Immature natural killer cell (primary cell): Measurements from ENCODE around the gene ARMC12. TPM values are rescaled to one million over a fixed set of nuclear protein-coding genes. Genes with fewer than 3 reads are reported as not detected.
A peak's percentile ranks its signal among the peaks of the same experiment; 100 is the strongest.

Source experiments
- DNase-seq, 3 donors: peaks; one replicate each; pipeline ENCODE4 v3.0.0; 2022; ENCODE audit warnings: mixed read lengths in 1 of 3
- H3K27ac Mint-ChIP-seq, 6 donors: one replicate each; pipeline ENCODE4 v1.8.0; 2020; ENCODE audit warnings: mixed read lengths in 6 of 6, mild to moderate bottlenecking in 5 of 6, inconsistent platforms in 4 of 6, moderate library complexity in 3 of 6
- H3K27me3 Mint-ChIP-seq, 3 donors: one replicate each; pipeline ENCODE4 v1.8.0; 2020 to 2021; ENCODE audit warnings: low read depth in 3 of 3, mild to moderate bottlenecking in 3 of 3, mixed read lengths in 3 of 3, moderate library complexity in 3 of 3, inconsistent platforms in 1 of 3
- H3K36me3 Mint-ChIP-seq, 3 donors: one replicate each; pipeline ENCODE4 v1.8.0; 2020; ENCODE audit warnings: mixed read lengths in 3 of 3, inconsistent platforms in 2 of 3, mild to moderate bottlenecking in 2 of 3
- H3K4me1 Mint-ChIP-seq, 2 donors: one replicate each; pipeline ENCODE4 v1.8.0; 2020; ENCODE audit warnings: inconsistent platforms in 2 of 2, mild to moderate bottlenecking in 2 of 2, mixed read lengths in 2 of 2, moderate library complexity in 1 of 2
- H3K4me3 Mint-ChIP-seq, 5 donors: one replicate each; pipeline ENCODE4 v1.8.0; 2020; ENCODE audit warnings: mild to moderate bottlenecking in 5 of 5, mixed read lengths in 5 of 5, inconsistent platforms in 3 of 5, moderate library complexity in 3 of 5
- H3K9me3 Mint-ChIP-seq, 6 donors: one replicate each; pipeline ENCODE4 v1.8.0; 2020; ENCODE audit warnings: mild to moderate bottlenecking in 6 of 6, mixed read lengths in 6 of 6, inconsistent platforms in 4 of 6, moderate library complexity in 3 of 6
- polyA plus RNA-seq, 3 donors: library from polyadenylated mRNA; unstranded; fragments of 300-500 nt; fragmentation: Illumina TruSeq; gene quantifications; one replicate each; pipeline ENCODE4 v1.2.3, GENCODE V29; 2021

The ARMC12 gene
- polyA plus RNA-seq, 3 donors from 2014 or later, result 0.16 TPM; not detected in 2

DNA sequence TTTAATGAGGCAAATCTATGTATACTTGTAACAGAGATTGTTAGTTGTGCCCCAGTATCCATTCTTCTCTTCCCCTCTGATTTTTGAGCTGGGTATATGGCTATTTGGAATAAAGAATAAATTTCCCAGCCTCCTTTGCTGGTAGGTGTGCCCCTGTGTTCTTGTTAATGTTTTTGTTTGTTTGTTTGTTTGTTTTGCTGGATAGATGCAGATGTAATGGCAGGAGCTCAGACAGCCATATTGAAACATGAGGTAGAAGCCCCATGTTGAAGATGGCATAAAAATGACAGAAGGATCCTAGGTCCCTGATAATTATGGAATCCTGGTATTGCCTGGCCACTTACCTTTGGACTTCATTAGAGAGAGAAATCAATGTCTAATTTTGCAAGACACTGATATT is 28.2 kb upstream of the ARMC12 start:
- Mint-ChIP-seq H3K4me1 (peaks cover 20 to 28% of the 10 kb centered on the region in 2 donors), H3K9me3 (no peaks in the 10 kb centered on the region), H3K36me3 (no peaks in the 10 kb centered on the region), H3K4me3 (no peak overlapping the region), H3K27ac (peak overlapping the region in 1 of 6 donors; percentile 59), H3K27me3 (peaks cover 2 to 7% (median 2%) of the 10 kb centered on the region in 3 donors)
- no peak for DNase-seq

GRCh38 chr6:35710241-35710847 is 26.5 kb upstream of the ARMC12 start:
- peak; percentile 52 to 71 (median 61) for DNase-seq
- no peaks in the 10 kb centered on the region for H3K9me3 Mint-ChIP-seq
- H3K4me3 Mint-ChIP-seq, result peak overlapping the region in 3 of 5 donors; percentile 41 to 67 (median 53)
- no peaks in the 10 kb centered on the region for H3K36me3 Mint-ChIP-seq
- peaks cover 20 to 33% of the 10 kb centered on the region in 2 donors for H3K4me1 Mint-ChIP-seq
- H3K27ac Mint-ChIP-seq, result peak overlapping the region; percentile 8 to 63 (median 18)
- peaks cover 2 to 6% (median 2%) of the 10 kb centered on the region in 3 donors for H3K27me3 Mint-ChIP-seq

GRCh38 chr6:35711731-35712130 is 25.1 kb upstream of the ARMC12 start:
- Mint-ChIP-seq H3K27ac (no peak overlapping the region), H3K27me3 (peaks cover 2 to 6% (median 5%) of the 10 kb centered on the region in 3 donors), H3K9me3 (no peaks in the 10 kb centered on the region), H3K4me3 (no peak overlapping the region), H3K4me1 (peaks cover 20 to 33% of the 10 kb centered on the region in 2 donors), H3K36me3 (no peaks in the 10 kb centered on the region)
- no peak for DNase-seq

DNA sequence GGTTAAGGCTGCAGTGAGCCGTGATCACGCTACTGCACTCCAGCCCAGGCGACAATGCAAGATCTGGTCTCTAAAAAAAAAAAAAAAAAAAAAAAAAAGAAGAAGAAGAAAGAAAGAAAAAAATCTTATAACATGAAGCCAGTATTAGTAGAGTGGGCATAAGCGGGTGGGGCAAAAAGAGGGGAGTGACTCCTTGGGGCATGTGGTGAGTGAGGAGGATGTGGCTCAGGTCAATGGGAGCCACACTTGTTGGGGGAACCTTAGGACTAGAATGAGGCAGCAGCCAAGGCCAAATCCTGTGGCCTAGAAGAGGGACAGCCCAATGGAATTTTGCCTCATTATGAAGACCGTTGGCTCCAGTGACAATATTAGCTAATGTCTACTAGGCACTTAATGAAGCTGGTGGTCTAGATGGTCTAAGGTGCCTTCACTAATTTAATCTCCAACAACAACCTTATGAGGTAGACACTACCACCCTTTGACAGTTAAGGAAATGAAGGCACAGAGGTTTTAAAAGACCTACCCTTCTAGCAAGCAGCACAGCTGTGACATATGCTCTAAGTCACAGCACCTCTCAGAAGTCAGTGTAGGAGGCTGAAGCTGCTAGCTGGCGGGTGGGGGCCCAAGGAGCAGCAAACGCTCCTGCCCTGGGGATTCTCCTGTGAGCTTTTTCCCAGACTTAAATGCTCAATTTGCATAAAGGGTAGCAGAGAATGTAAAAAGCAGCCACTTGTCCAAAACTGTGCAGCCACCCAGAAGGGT is 23.6 kb upstream of the ARMC12 start:
- H3K4me1 Mint-ChIP-seq, result peaks cover 23 to 33% of the 10 kb centered on the region in 2 donors
- peaks cover 2 to 9% (median 5%) of the 10 kb centered on the region in 3 donors for H3K27me3 Mint-ChIP-seq
- H3K4me3 Mint-ChIP-seq, result no peak overlapping the region
- H3K27ac Mint-ChIP-seq, result peak overlapping the region in 2 of 6 donors; percentile 23 to 73
- H3K9me3 Mint-ChIP-seq, result no peaks in the 10 kb centered on the region
- no peak for DNase-seq
- no peaks in the 10 kb centered on the region for H3K36me3 Mint-ChIP-seq

- no peak overlapping the region for H3K4me3 Mint-ChIP-seq
- H3K9me3 Mint-ChIP-seq, result no peaks in the 10 kb centered on the region
- DNase-seq, result no peak
- peaks cover 13 to 17% of the 10 kb centered on the region in 2 donors for H3K4me1 Mint-ChIP-seq
- peaks cover 0 to 6% (median 5%) of the 10 kb centered on the region in 3 donors for H3K27me3 Mint-ChIP-seq
- peak overlapping the region in 1 of 6 donors; percentile 47 for H3K27ac Mint-ChIP-seq
- no peaks in the 10 kb centered on the region for H3K36me3 Mint-ChIP-seq
Observed at GRCh38 chr6:35716798-35717197, 20.0 kb upstream of the ARMC12 start.

DNA sequence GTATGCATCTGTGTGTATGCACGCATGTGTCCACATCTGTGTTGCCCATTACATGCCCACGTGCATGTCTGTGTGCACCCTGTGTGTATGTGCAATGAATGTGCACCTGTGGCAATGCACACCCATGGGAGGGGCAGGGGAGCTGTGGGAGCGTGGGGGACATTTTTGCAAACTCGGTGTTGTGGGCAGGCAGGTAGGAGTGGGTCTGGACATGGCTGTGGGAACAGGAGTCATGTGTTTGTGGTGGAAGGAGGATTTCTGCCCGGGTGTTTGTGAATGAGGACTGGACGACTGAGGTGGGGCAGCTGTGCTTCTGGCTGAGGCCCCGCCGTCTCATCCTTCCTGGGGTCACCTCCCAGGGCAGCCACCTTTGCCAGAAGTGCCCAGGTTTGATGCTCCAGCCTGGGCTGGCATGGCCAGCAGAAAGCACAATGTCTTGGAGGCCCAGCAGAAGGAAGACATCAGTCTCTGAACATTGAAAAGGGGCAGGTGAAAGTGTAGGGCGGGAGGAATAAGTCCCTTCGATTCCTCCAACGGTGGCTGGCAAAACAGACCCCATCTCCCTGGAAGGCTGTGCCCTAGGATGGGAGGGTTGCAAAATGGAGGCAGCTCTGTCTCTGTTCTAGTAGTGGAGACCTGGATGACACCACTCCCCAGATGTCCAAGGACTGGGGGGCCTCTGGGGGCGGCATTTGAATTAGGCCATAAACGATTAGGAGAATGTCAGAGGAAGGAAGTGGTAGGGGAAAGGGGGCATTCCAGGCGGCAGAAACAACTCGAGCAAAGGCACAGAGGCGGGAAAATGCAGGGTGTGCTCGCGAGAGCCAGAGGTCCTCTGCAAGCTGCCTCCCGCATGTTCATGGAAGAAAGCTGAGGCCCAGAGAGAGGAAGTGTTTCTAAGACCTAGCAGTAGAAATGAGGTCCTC is 19.1 kb upstream of the ARMC12 start:
- H3K4me1 Mint-ChIP-seq, result peaks cover 10 to 11% of the 10 kb centered on the region in 2 donors

GRCh38 chr6:35718375-35718736 is 18.5 kb upstream of the ARMC12 start:
- no peak overlapping the region for H3K4me3 Mint-ChIP-seq
- H3K27me3 Mint-ChIP-seq, result peaks cover 0 to 6% (median 5%) of the 10 kb centered on the region in 3 donors
- no peak overlapping the region for H3K27ac Mint-ChIP-seq
- no peaks in the 10 kb centered on the region for H3K36me3 Mint-ChIP-seq
- no peaks in the 10 kb centered on the region for H3K9me3 Mint-ChIP-seq
- peaks cover 6% of the 10 kb centered on the region in 2 donors for H3K4me1 Mint-ChIP-seq
- DNase-seq, result no peak

More for the DNA sequence above, 19.1 kb upstream of the ARMC12 start:
- Mint-ChIP-seq H3K4me3 (no peak overlapping the region), H3K36me3 (no peaks in the 10 kb centered on the region), H3K27me3 (peaks cover 0 to 6% (median 6%) of the 10 kb centered on the region in 3 donors), H3K9me3 (no peaks in the 10 kb centered on the region), H3K27ac (peak overlapping the region in 2 of 6 donors; percentile 35 to 73)
- no peak for DNase-seq

GRCh38 chr6:35718911-35719381 is 17.9 kb upstream of the ARMC12 start:
- no peaks in the 10 kb centered on the region for H3K9me3 Mint-ChIP-seq
- no peak for DNase-seq
- H3K27me3 Mint-ChIP-seq, result peaks cover 0 to 6% (median 5%) of the 10 kb centered on the region in 3 donors
- H3K27ac Mint-ChIP-seq, result no peak overlapping the region
- no peaks in the 10 kb centered on the region for H3K36me3 Mint-ChIP-seq
- H3K4me1 Mint-ChIP-seq, result peaks cover under 1 to 6% of the 10 kb centered on the region in 2 donors
- H3K4me3 Mint-ChIP-seq, result no peak overlapping the region

DNA sequence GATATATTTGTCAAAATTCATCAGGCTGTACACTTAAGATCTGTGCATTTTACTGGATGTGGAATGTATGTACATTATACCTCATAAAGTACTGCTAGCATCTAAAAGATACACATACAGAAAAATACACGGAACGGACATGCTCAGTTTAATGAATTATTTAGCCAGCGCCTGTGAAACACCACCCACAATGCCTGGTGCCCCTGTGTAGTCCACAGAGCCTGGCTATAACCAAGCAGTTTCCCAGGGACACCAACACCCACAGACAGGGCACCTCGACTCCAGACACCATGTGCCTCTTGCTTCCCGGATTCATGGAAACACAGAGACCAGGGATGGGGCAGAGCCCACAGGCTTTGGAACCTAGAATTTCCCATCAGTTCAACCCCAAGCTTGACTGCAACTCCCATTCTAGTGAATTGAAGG is 17.4 kb upstream of the ARMC12 start:
- H3K27me3 Mint-ChIP-seq, result peaks cover 0 to 6% (median 5%) of the 10 kb centered on the region in 3 donors
- no peak overlapping the region for H3K27ac Mint-ChIP-seq
- H3K36me3 Mint-ChIP-seq, result no peaks in the 10 kb centered on the region
- DNase-seq, result no peak
- H3K4me3 Mint-ChIP-seq, result no peak overlapping the region
- H3K4me1 Mint-ChIP-seq, result peaks cover 0 to 7% of the 10 kb centered on the region in 2 donors
- no peaks in the 10 kb centered on the region for H3K9me3 Mint-ChIP-seq

DNA sequence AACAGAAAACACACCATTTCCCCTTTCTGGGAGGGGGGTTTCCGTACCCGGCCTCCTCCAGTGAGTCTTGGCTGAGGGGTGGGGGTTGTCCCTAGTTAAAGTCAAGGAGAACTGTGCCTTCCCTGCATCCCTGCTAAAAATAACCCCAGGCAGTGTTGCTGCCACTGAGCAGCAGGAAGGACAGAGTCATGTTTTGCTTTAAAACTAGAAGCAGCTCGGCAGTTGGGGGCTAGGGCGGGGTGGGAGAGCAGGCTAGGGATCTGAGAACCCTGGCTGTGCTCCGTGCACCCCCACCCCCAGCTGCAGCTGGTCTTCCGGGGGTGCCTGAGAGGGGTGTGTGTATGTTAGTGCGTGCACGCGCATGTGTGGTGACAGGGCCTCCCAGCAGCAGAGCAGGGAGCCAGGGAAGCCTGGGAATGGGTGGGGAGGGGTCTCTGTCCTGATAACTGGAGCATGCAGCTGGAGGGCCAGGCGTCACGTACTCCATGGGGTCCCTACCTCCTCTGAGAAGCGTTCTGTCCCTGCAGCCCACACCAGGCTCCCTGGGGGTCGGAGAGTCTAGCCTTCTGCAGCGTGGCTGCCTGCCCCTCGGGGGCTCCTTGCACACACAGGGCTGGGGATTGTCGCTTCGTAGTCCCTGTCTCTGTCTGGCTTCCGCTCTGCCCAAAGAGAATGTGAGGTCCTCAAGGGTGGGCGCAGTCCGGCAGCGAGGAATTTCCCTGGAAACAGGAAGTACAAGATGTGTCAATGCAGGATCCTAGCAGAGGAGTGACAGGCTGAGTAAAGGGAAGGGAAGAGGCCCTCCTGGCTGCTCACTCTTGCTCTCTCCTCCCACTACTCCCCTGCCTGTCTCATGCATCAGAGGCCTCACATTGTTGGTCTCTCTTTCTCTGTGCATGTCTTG is 16.8 kb upstream of the ARMC12 start:
- no peaks in the 10 kb centered on the region for H3K36me3 Mint-ChIP-seq
- peaks cover 0 to 6% (median 5%) of the 10 kb centered on the region in 3 donors for H3K27me3 Mint-ChIP-seq
- H3K9me3 Mint-ChIP-seq, result no peaks in the 10 kb centered on the region
- no peak for DNase-seq
- H3K27ac Mint-ChIP-seq, result no peak overlapping the region
- no peak overlapping the region for H3K4me3 Mint-ChIP-seq
- H3K4me1 Mint-ChIP-seq, result peaks cover 4 to 7% of the 10 kb centered on the region in 2 donors

GRCh38 chr6:35722121-35722761 is 14.6 kb upstream of the ARMC12 start:
- H3K4me3 Mint-ChIP-seq, result no peak overlapping the region
- H3K9me3 Mint-ChIP-seq, result no peaks in the 10 kb centered on the region
- H3K4me1 Mint-ChIP-seq, result peaks cover 25% of the 10 kb centered on the region in 2 donors
- no peaks in the 10 kb centered on the region for H3K36me3 Mint-ChIP-seq
- H3K27me3 Mint-ChIP-seq, result peaks cover 2 to 8% (median 7%) of the 10 kb centered on the region in 3 donors
- peak overlapping the region in 1 of 6 donors; percentile 31 for H3K27ac Mint-ChIP-seq
- no peak for DNase-seq

DNA sequence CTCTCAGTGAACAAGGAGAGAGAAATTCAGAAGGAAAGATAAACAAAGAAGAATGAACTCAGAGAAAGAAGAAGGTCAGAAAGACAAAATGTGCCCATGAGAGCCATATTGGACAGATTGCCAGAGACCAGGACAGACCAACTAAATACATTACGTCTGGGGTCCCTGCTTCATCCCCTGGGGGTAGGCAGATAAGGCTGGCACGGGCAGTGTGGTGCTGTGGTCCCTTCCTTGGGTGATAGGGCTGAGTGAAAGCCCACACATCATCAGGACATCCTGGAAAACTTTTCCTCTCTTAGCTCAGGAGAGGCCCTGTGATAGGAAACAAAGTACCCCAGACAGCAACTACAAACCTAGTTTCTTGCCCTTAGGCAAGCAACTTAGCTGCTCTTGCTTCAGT is 13.2 kb upstream of the ARMC12 start:
- no peak for DNase-seq
- Mint-ChIP-seq H3K36me3 (no peaks in the 10 kb centered on the region), H3K27me3 (peaks cover 8 to 14% (median 11%) of the 10 kb centered on the region in 3 donors), H3K27ac (no peak overlapping the region), H3K9me3 (no peaks in the 10 kb centered on the region), H3K4me1 (peaks cover 32 to 37% of the 10 kb centered on the region in 2 donors), H3K4me3 (no peak overlapping the region)
